GM18867 (cell line): ENCODE data around the gene CLSTN2.
"Not testable (repeated sequence)": the region's sequence is repeated elsewhere in the genome, so short reads cannot be mapped to it uniquely, and the experiment has no call there.

Experiments
- ATAC-seq: cut with Tn5 transposase; IDR thresholded peaks from one replicate; pipeline ENCODE4 v1.9.1; 2021; ENCODE audit warnings: mild to moderate bottlenecking, moderate library complexity; ENCODE audit not compliant: unreplicated experiment

Gene CLSTN2

GRCh38 chr3:140399871-140400270 lies 464.9 kb downstream of the CLSTN2 start:
- ATAC-seq, result no peak

DNA sequence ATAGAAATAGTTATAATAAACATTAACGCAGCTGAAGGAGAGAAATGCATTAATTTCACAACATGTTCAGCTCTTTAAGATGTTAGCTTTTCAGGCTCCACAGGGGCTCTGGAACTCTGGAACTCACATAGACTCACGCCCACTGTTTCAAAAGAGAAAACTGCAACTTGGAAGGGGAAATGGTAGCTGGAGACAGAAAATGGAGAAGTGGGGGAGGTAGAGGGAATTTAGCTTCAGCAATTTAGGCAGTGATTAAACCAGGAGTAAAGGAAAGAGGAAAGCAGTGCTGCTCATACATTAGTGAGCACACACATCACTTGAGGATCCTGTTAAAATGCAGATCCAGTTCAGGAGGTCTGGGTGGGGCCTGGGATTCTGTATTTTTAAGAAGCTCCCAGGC lies 468.1 kb downstream of the CLSTN2 start:
- no peak for ATAC-seq

DNA sequence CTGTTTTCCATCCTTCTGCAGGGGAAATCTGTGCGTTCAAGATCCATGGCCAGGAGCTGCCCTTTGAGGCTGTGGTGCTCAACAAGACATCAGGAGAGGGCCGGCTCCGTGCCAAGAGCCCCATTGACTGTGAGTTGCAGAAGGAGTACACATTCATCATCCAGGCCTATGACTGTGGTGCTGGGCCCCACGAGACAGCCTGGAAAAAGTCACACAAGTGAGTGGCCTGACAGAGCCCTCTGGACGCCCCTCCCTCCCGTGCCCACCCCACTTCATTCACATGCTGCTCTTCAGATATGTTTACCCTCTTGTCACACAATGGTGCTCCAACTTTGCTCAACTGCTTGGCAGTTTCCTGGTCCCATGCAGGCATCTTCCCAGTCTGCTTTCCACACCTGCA lies 468.6 kb downstream of the CLSTN2 start:
- ATAC-seq, result no peak

GRCh38 chr3:140406655-140407054 lies 471.7 kb downstream of the CLSTN2 start:
- no peak for ATAC-seq

- no peak for ATAC-seq
Observed at GRCh38 chr3:140408252-140408651, 473.3 kb downstream of the CLSTN2 start.

DNA sequence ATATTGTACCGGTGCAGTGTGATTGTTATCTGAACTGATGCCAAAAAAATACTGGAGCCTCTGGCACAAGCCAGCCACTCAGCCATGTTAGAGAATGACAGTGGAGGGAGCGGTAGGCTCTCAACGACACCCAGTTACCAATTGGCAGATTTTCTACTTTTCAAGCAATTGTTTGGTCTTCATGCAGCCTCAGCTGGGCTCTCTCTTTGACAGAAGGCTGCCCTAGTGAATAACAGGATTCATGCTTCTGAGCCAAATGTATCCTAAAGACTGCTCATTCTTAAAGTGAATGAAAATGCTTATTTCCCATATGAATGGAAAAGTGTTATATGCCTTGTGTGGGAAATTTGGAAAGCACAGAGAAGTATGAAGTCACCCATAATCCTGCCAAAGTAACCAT lies 481.7 kb downstream of the CLSTN2 start:
- ATAC-seq, result no peak

DNA sequence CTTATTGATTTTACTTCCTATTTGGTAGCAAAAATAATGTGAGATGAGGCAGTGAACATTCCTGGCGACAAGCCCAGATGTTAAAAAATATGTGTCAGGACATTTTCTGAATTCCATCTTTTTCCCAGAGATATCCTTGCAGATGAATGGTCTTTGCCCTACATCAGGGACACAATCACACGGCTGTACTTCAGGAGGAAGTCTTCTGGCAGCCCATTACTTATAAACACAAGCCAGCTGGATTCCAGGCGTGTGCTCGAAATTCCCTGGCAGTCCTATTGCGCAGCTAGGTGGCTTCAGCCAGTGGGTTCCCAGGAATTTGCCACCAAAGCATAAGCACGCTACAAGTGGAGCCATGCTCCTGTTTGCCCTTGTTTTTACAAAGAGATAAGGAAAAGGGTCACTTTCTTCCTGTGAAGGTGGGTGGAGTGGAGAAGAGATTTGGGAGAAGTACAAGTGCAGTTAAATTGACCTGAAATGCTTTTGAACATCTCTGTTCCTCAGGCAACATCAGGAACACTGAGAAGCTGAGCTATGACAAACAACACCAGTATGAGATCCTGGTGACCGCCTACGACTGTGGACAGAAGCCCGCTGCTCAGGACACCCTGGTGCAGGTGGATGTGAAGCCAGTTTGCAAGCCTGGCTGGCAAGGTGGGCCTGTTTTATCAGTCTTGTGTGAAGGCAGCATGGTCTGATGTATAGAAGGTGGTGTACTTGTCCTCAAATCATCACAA lies 485.8 kb downstream of the CLSTN2 start:
- ATAC-seq, result no peak

- ATAC-seq, result no peak
Observed at GRCh38 chr3:140421884-140422283, 486.9 kb downstream of the CLSTN2 start.

DNA sequence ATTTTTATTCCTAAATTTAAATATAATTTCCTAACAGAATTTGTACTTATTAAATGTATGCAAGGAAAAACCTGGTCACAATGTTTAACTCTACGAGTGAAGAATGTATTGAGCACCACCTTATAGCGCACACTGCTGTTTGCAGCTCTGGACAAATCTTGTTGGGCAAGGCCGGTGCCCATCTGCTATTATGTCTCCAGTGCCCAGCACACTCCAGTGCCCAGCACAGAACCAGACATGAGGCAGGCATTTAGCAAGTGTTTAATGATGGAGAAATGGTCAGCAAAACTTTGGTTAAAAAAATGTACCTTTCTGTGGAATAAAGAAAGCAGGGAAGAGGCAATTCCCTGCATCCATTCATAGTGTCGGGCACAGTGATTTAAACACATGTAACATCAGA lies 488.2 kb downstream of the CLSTN2 start:
- no peak for ATAC-seq

GRCh38 chr3:140423574-140423973 lies 488.6 kb downstream of the CLSTN2 start:
- not testable (repeated sequence) for ATAC-seq

- no peak for ATAC-seq
Observed at GRCh38 chr3:140424211-140424610, 489.2 kb downstream of the CLSTN2 start.

DNA sequence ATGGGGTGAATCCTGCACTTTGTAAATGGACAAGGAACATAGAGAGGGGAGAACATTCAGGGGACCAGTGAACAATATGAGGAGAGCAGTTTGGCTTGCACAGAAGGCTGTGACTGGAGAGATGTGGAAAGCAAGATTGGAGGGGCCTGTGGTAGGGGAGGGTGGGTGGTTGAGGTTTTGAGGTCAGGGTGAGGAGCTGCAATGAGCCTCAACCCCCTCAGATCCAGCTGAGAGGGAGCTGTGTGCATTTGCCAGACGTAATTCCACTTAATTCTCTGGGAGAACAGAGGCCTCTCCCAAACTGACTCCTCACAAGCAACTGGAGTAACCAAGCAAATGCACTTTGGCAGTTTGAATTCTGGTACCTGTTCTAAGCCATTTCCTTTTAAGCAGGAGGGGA lies 489.7 kb downstream of the CLSTN2 start:
- ATAC-seq, result no peak

- ATAC-seq, result no peak
Observed at GRCh38 chr3:140427786-140428185, 492.8 kb downstream of the CLSTN2 start.

GRCh38 chr3:140428380-140428779 lies 493.4 kb downstream of the CLSTN2 start:
- ATAC-seq, result no peak

- no peak for ATAC-seq
Observed at GRCh38 chr3:140429791-140430190, 494.8 kb downstream of the CLSTN2 start.

GRCh38 chr3:140430494-140430893 lies 495.5 kb downstream of the CLSTN2 start:
- no peak for ATAC-seq

GRCh38 chr3:140432229-140432669 lies 497.3 kb downstream of the CLSTN2 start:
- no peak for ATAC-seq

GRCh38 chr3:140433431-140433830 lies 498.4 kb downstream of the CLSTN2 start:
- ATAC-seq, result no peak

- ATAC-seq, result no peak
Observed at GRCh38 chr3:140434261-140434905, 499.4 kb downstream of the CLSTN2 start.

GRCh38 chr3:140436421-140436820 lies 501.4 kb downstream of the CLSTN2 start:
- ATAC-seq, result no peak

DNA sequence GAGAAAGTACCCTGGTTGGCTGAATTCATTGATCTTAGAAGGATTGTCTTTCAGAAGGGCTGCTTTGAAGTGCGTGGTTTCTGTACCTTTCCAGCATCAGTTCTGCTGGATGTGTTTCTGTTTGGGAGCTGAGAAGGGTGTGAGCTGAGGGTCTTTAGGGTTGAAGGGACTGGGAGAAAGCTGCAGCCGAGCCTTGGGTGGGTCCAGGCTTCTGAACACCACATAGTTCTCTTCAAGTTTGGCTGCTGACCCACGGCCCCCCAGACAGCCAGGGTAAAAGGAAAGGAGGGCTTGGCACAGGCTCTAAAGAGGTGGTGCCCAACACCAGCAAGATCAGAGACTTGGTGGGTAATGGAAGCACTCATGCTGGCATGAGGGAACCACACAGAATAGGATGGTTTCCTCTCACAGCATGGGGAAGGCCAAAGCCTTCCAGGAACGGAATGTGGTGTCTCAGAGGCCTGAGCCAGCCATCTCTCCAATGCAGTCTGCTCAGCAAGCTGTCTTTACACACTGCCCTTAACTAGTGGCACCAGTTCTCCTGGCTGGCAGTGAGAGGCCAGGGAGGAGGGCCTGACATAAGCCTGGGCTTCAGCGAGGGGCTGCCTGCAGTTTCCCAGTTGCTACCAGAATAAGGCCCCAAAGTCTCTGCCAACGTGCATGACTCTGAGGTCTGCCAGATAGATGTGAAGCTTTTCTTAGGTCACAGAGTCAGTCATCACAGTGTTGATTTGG lies 503.9 kb downstream of the CLSTN2 start:
- ATAC-seq, result no peak

GRCh38 chr3:140439527-140439926 lies 504.5 kb downstream of the CLSTN2 start:
- ATAC-seq, result no peak
